PC-3 (cell line): ENCODE measurements around the gene MANSC4. TPM values are rescaled to one million over a fixed set of nuclear protein-coding genes. Genes with fewer than 3 reads are reported as not detected.

ENCODE experiments used
- ATAC-seq: fragments of 200-7000 bp; cut with Tn5 transposase; 2 replicates; pipeline ENCODE4 v1.9.1; 2020; ENCODE audit warnings: mild to moderate bottlenecking, moderate library complexity
- BruUV-seq: library from RNA; stranded (reverse); fragments of 400-500 nt; replicated peaks from 2 replicates; lab custom pipeline; 2021; lab: Mats Ljungman, UMichigan
- CTCF ChIA-PET: fragments of 300-600 bp; sonication (Branson Sonifier 250); formaldehyde crosslinking; loops from one replicate; lab custom pipeline; 2022; ENCODE audit warnings: antibody characterized with exemption; lab: Charles Lee
- POLR2A ChIA-PET: fragments of 300-600 bp; sonication (Branson Sonifier 250); formaldehyde crosslinking; loops from one replicate; lab custom pipeline; 2022; ENCODE audit warnings: antibody characterized with exemption; ENCODE audit not compliant: unreplicated experiment; lab: Charles Lee
- DNase-seq: peaks from one replicate; pipeline ENCODE4 v3.0.0-alpha.2; 2015
- H2AFZ ChIP-seq: fragments of 300-600 bp; sonication (generic); 2 replicates; pipeline ENCODE4 v1.6.0; 2016; ENCODE audit warnings: antibody characterized with exemption, low read length
- H3F3A ChIP-seq: fragments of 300-600 bp; sonication (generic); one replicate; pipeline ENCODE4 v1.6.0; 2017; ENCODE audit warnings: antibody characterized with exemption, low read length, control low read depth, mild to moderate bottlenecking; ENCODE audit not compliant: unreplicated experiment
- H3K27ac ChIP-seq: fragments of 300-600 bp; sonication (generic); 2 replicates; pipeline ENCODE4 v1.5.1; 2016; ENCODE audit warnings: mild to moderate bottlenecking, low read length
- H3K27me3 ChIP-seq: fragments of 300-600 bp; sonication (generic); 2 replicates; pipeline ENCODE4 v1.6.1; 2016; ENCODE audit warnings: low read length, mixed read lengths
- H3K36me3 ChIP-seq: fragments of 300-600 bp; sonication (generic); 2 replicates; pipeline ENCODE4 v1.6.1; 2016; ENCODE audit warnings: low read depth, mixed run types, low read length, mixed read lengths
- H3K4me1 ChIP-seq: fragments of 300-600 bp; sonication (generic); 2 replicates; pipeline ENCODE4 v1.5.1; 2016; ENCODE audit warnings: low read length; ENCODE audit not compliant: insufficient read depth
- H3K4me2 ChIP-seq: fragments of 300-600 bp; sonication (generic); 2 replicates; pipeline ENCODE4 v1.6.0; 2016; ENCODE audit warnings: low read length
- H3K4me3 ChIP-seq: fragments of 300-600 bp; sonication (generic); 2 replicates; pipeline ENCODE4 v1.5.1; 2016; ENCODE audit warnings: mild to moderate bottlenecking, low read length, mixed read lengths
- H3K79me2 ChIP-seq: fragments of 300-600 bp; sonication (generic); 2 replicates; pipeline ENCODE4 v1.6.1; 2017; ENCODE audit warnings: low read length, mixed read lengths
- H3K9ac ChIP-seq: fragments of 300-600 bp; sonication (generic); 2 replicates; pipeline ENCODE4 v1.6.0; 2016; ENCODE audit warnings: mild to moderate bottlenecking, low read length
- H3K9me2 ChIP-seq: fragments of 300-600 bp; sonication (generic); replicated peaks from 2 replicates; pipeline ENCODE4 v1.6.1; 2016; ENCODE audit warnings: mixed run types, low read length, mixed read lengths
- H3K9me3 ChIP-seq: fragments of 300-600 bp; sonication (generic); 2 replicates; pipeline ENCODE4 v1.6.1; 2016; ENCODE audit warnings: low read length, mixed read lengths
- H4K20me1 ChIP-seq: fragments of 300-600 bp; sonication (generic); 2 replicates; pipeline ENCODE4 v1.6.1; 2016; ENCODE audit warnings: low read length, mixed read lengths
- EZH2 ChIP-seq: fragments of 300-600 bp; sonication (generic); IDR thresholded peaks from one replicate; pipeline ENCODE4 v1.6.1; 2017; ENCODE audit warnings: antibody characterized with exemption, mild to moderate bottlenecking, low read length; ENCODE audit not compliant: unreplicated experiment
- EZH2phosphoT487 ChIP-seq: fragments of 300-600 bp; sonication (generic); IDR thresholded peaks from 2 replicates; pipeline ENCODE4 v1.6.1; 2018; ENCODE audit warnings: mild to moderate bottlenecking, antibody characterized with exemption, low read length, borderline replicate concordance
- intact Hi-C: fragments of 100-400 bp; cut with micrococcal nuclease; formaldehyde crosslinking; loops from 2 replicates; pipeline ENCODE4 v1.9.0; 2023
- total RNA-seq: library from RNA; depleted of rRNA; stranded (reverse); fragments of >200 nt; gene quantifications from 2 replicates; pipeline ENCODE4 v1.2.3, GENCODE V29; 2014
- TF ChIP-seq, protein P1 (sequence below): fragments of 300-600 bp; sonication (generic); conservative IDR thresholded peaks from 2 replicates; pipeline ENCODE4 v1.5.1; 2017; ENCODE audit warnings: antibody characterized with exemption, low read depth, mild to moderate bottlenecking, low read length

Gene MANSC4
- total RNA-seq, 1 experiment from 2014 or later, result 1.9 TPM

DNA sequence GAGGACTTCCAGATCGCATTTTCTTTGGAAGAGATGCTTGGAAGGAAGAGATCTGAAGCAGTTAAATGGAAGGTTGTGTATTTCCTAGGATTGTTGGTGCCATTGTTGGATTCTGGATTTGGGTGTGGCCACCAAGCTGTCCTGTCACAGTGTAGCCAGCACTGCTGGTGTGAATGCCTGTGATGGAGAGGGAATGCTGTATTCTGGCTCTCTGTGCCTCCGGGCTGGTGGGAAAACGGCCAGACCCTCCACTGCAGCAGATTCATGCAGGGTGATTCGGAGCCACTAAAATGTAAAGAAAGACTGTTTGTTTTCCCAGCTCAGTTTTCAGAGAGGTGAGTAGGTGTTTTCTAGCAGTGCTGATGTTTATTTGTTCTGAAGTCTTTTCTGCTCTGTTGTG is 30.7 kb upstream of the MANSC4 start:
- Histone ChIP-seq H3K27ac (no peak overlapping the region), H3K27me3 (no peaks in the 10 kb centered on the region), H3K36me3 (no peaks in the 10 kb centered on the region), H3K4me2 (peak overlapping the region; percentile 2; the same call in 1 of the 2 replicates), H3K4me1 (peaks cover 9% of the 10 kb centered on the region), H3K9me2 (no peaks in the 10 kb centered on the region), H3K4me3 (no peak overlapping the region), H4K20me1 (no peaks in the 10 kb centered on the region), H3K9ac (no peak overlapping the region), H2AFZ (peak overlapping the region; percentile 76), H3F3A (no peaks in the 10 kb centered on the region), H3K9me3 (no peaks in the 10 kb centered on the region), H3K79me2 (no peaks in the 10 kb centered on the region)
- ChIA-PET POLR2A (interaction anchor here (0.5 kb wide), 1 partner anchor 303 kb away, joined by 3 read pairs; no protein-coding TSS in a partner anchor), CTCF (interaction anchor here (0.7 kb wide), 1 partner anchor 492 kb away, joined by 3 read pairs; no protein-coding TSS in a partner anchor)
- TF ChIP-seq, protein P1, sequence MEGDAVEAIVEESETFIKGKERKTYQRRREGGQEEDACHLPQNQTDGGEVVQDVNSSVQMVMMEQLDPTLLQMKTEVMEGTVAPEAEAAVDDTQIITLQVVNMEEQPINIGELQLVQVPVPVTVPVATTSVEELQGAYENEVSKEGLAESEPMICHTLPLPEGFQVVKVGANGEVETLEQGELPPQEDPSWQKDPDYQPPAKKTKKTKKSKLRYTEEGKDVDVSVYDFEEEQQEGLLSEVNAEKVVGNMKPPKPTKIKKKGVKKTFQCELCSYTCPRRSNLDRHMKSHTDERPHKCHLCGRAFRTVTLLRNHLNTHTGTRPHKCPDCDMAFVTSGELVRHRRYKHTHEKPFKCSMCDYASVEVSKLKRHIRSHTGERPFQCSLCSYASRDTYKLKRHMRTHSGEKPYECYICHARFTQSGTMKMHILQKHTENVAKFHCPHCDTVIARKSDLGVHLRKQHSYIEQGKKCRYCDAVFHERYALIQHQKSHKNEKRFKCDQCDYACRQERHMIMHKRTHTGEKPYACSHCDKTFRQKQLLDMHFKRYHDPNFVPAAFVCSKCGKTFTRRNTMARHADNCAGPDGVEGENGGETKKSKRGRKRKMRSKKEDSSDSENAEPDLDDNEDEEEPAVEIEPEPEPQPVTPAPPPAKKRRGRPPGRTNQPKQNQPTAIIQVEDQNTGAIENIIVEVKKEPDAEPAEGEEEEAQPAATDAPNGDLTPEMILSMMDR, result no peak
- TF ChIP-seq EZH2 (no peak), EZH2phosphoT487 (no peak)
- intact Hi-C loops, result no loop called here
- ATAC-seq (peak; percentile 62), DNase-seq (peak; percentile 38)
- no TSS peak for BruUV-seq

DNA sequence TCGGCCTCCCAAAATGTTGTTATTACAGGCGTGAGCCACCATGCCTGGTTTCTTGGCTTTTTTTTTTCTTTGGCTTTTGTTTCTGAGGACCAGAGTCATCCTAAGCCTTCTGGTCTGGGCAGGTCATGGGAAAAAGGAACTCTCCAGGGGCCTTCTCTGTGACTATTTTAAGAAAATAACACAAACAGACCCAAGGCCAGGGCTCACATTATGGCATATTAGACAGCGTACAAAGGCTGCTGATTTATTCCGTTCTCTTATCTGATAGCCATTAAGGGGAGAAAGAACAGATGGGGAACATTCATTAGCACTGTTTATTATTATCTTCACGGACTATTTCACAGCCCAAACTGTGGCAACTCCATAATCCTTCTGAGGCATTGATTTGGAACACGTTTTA is 28.8 kb upstream of the MANSC4 start:
- Histone ChIP-seq H3K27me3 (no peaks in the 10 kb centered on the region), H3K9ac (no peak overlapping the region), H3K4me3 (no peak overlapping the region), H3K4me2 (no peak overlapping the region), H3K79me2 (no peaks in the 10 kb centered on the region), H3K4me1 (peaks cover 9% of the 10 kb centered on the region), H3K27ac (no peak overlapping the region), H4K20me1 (no peaks in the 10 kb centered on the region), H3K9me2 (no peaks in the 10 kb centered on the region), H3F3A (no peaks in the 10 kb centered on the region), H3K36me3 (no peaks in the 10 kb centered on the region), H3K9me3 (no peaks in the 10 kb centered on the region), H2AFZ (no peak overlapping the region)
- CTCF ChIA-PET, result no interaction called here
- DNase-seq (no peak), ATAC-seq (no peak)
- BruUV-seq, result no TSS peak
- no peak for TF ChIP-seq EZH2
- no peak for TF ChIP-seq EZH2phosphoT487
- TF ChIP-seq, protein P1, result no peak
- POLR2A ChIA-PET, result no interaction called here
- intact Hi-C loops, result no loop called here

DNA sequence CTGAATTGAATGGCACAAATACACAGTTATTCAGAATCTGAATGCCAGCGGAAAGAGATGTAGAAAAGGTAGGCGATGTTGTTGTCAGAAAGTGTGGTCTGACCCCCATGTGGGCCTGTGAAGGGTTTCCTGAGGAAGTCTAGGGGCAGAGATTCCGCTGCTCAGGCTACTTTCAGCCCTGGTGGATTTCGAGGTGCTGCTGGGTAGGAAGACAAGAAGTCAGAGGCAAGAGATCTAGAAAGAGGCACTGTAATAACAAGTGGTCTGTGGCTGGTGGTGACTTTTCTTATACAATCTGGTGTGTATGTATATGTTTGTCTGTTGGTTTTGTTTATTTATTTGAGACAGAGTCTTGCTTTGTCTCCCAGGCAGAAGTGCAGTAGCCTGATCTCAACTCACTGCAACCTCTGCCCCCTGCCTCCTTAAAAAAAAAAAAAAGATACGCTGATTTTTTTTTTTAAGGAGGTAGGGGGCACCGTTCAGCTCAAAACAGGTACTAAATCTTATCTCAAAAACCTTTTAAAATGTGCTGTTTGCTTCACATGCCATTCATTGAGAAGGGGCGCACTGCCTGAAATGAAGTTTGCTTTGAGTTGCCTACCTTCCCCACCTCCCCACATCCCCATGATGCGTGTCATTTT is 27.1 kb upstream of the MANSC4 start:
- no peaks in the 10 kb centered on the region for H3K27me3 ChIP-seq
- H3K4me1 ChIP-seq, result peaks cover 9% of the 10 kb centered on the region
- CTCF ChIA-PET, result no interaction called here
- H3K4me2 ChIP-seq, result no peak overlapping the region
- no peak for ATAC-seq
- H3K79me2 ChIP-seq, result no peaks in the 10 kb centered on the region
- POLR2A ChIA-PET, result no interaction called here
- no peak for DNase-seq
- H3K9me2 ChIP-seq, result no peaks in the 10 kb centered on the region
- TF ChIP-seq EZH2, result no peak
- no peak for TF ChIP-seq EZH2phosphoT487
- TF ChIP-seq, protein P1, result peak; percentile 42; the same call in 1 of the 2 replicates
- no peaks in the 10 kb centered on the region for H3K36me3 ChIP-seq
- no peaks in the 10 kb centered on the region for H3K9me3 ChIP-seq
- intact Hi-C loops, result no loop called here
- no peaks in the 10 kb centered on the region for H3F3A ChIP-seq
- BruUV-seq, result no TSS peak
- no peak overlapping the region for H3K4me3 ChIP-seq
- H4K20me1 ChIP-seq, result no peaks in the 10 kb centered on the region
- no peak overlapping the region for H3K9ac ChIP-seq
- H3K27ac ChIP-seq, result no peak overlapping the region
- H2AFZ ChIP-seq, result no peak overlapping the region
